ENCODE measurements around the gene KIF2A.

The KIF2A gene

GRCh38 chr5:62322484-62322883 is 16.5 kb downstream of the KIF2A start:
- H3K9me3 ChIP-seq (replicated peaks; ENCODE audit: insufficient read depth, low read length): no peaks in the 10 kb centered on the region
- no peak overlapping the region for H3K4me2 ChIP-seq (ENCODE audit: low read depth, low read length)
- peaks cover 99% of the 10 kb centered on the region for H3K79me2 ChIP-seq (ENCODE audit: low read length)
- H3K27me3 ChIP-seq (replicated peaks; ENCODE audit: insufficient read depth, low read length): no peaks in the 10 kb centered on the region
- H3K4me1 ChIP-seq (ENCODE audit: low read length): no peaks in the 10 kb centered on the region
- H3K36me3 ChIP-seq (replicated peaks; ENCODE audit: insufficient read depth, low read length): no peaks in the 10 kb centered on the region; the same call in 1 of the 2 replicates
- H3K27ac ChIP-seq (ENCODE audit: low read length): no peak overlapping the region
- H3K4me3 ChIP-seq (ENCODE audit: low read length): no peak overlapping the region
- H3K9ac ChIP-seq (ENCODE audit: low read length): no peak overlapping the region
- no peaks in the 10 kb centered on the region for H3K9me2 ChIP-seq (replicated peaks; ENCODE audit: insufficient read depth, low read length)
- no peak for DNase-seq
- H2AFZ ChIP-seq (ENCODE audit: low read length): no peak overlapping the region
- no peaks in the 10 kb centered on the region for H3F3A ChIP-seq (ENCODE audit: insufficient read depth, low read length)
- no peak for TF ChIP-seq EZH2phosphoT487 (IDR thresholded peaks at IDR 0.05; ENCODE audit: low read length)
- TF ChIP-seq EZH2 (optimal IDR thresholded peaks at IDR 0.05; ENCODE audit: low read depth, low read length): no peak
- TF ChIP-seq CTCF (IDR thresholded peaks at IDR 0.05; ENCODE audit: low read length): no peak
- peaks cover 15% of the 10 kb centered on the region for H4K20me1 ChIP-seq (ENCODE audit: insufficient read depth, low read length)

- H3K27me3 ChIP-seq (replicated peaks; ENCODE audit: insufficient read depth, low read length): no peaks in the 10 kb centered on the region
- H3K4me3 ChIP-seq (ENCODE audit: low read length): no peak overlapping the region
- H2AFZ ChIP-seq (ENCODE audit: low read length): no peak overlapping the region
- no peak overlapping the region for H3K4me2 ChIP-seq (ENCODE audit: low read depth, low read length)
- no peak for TF ChIP-seq CTCF (IDR thresholded peaks at IDR 0.05; ENCODE audit: low read length)
- no peak for TF ChIP-seq EZH2phosphoT487 (IDR thresholded peaks at IDR 0.05; ENCODE audit: low read length)
- no peak for TF ChIP-seq EZH2 (optimal IDR thresholded peaks at IDR 0.05; ENCODE audit: low read depth, low read length)
- no peaks in the 10 kb centered on the region; the same call in 1 of the 2 replicates for H3K36me3 ChIP-seq (replicated peaks; ENCODE audit: insufficient read depth, low read length)
- no peak overlapping the region for H3K27ac ChIP-seq (ENCODE audit: low read length)
- no peak overlapping the region for H3K9ac ChIP-seq (ENCODE audit: low read length)
- DNase-seq: no peak
- H3K9me3 ChIP-seq (replicated peaks; ENCODE audit: insufficient read depth, low read length): no peaks in the 10 kb centered on the region
- H3K9me2 ChIP-seq (replicated peaks; ENCODE audit: insufficient read depth, low read length): no peaks in the 10 kb centered on the region
- peaks cover 5% of the 10 kb centered on the region for H4K20me1 ChIP-seq (ENCODE audit: insufficient read depth, low read length)
- H3K79me2 ChIP-seq (ENCODE audit: low read length): peaks cover 98% of the 10 kb centered on the region
- H3K4me1 ChIP-seq (ENCODE audit: low read length): no peaks in the 10 kb centered on the region
- H3F3A ChIP-seq (ENCODE audit: insufficient read depth, low read length): no peaks in the 10 kb centered on the region
Measured at GRCh38 chr5:62326302-62326701, 20.3 kb downstream of the KIF2A start.

GRCh38 chr5:62326702-62327101 is 20.7 kb downstream of the KIF2A start:
- peaks cover 5% of the 10 kb centered on the region for H4K20me1 ChIP-seq (ENCODE audit: insufficient read depth, low read length)
- H3K27me3 ChIP-seq (replicated peaks; ENCODE audit: insufficient read depth, low read length): no peaks in the 10 kb centered on the region
- H2AFZ ChIP-seq (ENCODE audit: low read length): no peak overlapping the region
- H3K27ac ChIP-seq (ENCODE audit: low read length): no peak overlapping the region
- H3K9ac ChIP-seq (ENCODE audit: low read length): no peak overlapping the region
- no peaks in the 10 kb centered on the region for H3K9me3 ChIP-seq (replicated peaks; ENCODE audit: insufficient read depth, low read length)
- no peaks in the 10 kb centered on the region for H3F3A ChIP-seq (ENCODE audit: insufficient read depth, low read length)
- H3K4me3 ChIP-seq (ENCODE audit: low read length): no peak overlapping the region
- H3K36me3 ChIP-seq (replicated peaks; ENCODE audit: insufficient read depth, low read length): no peaks in the 10 kb centered on the region; the same call in 1 of the 2 replicates
- peaks cover 97% of the 10 kb centered on the region for H3K79me2 ChIP-seq (ENCODE audit: low read length)
- H3K4me2 ChIP-seq (ENCODE audit: low read depth, low read length): no peak overlapping the region
- no peak for DNase-seq
- no peak for TF ChIP-seq EZH2phosphoT487 (IDR thresholded peaks at IDR 0.05; ENCODE audit: low read length)
- TF ChIP-seq EZH2 (optimal IDR thresholded peaks at IDR 0.05; ENCODE audit: low read depth, low read length): no peak
- TF ChIP-seq CTCF (IDR thresholded peaks at IDR 0.05; ENCODE audit: low read length): no peak
- no peaks in the 10 kb centered on the region for H3K9me2 ChIP-seq (replicated peaks; ENCODE audit: insufficient read depth, low read length)
- H3K4me1 ChIP-seq (ENCODE audit: low read length): no peaks in the 10 kb centered on the region

Measured in MM.1S (cell line).